ENCODE results near the gene G0S2. TPM values are rescaled to one million over a fixed set of nuclear protein-coding genes. Genes with fewer than 3 reads are reported as not detected.
"Not testable (repeated sequence)": the region's sequence is repeated elsewhere in the genome, so short reads cannot be mapped to it uniquely, and the experiment has no call there.

G0S2 gene
- polyA plus RNA-seq, 4 donors = 5.8 to 12.7 (median 9.5) TPM

DNA sequence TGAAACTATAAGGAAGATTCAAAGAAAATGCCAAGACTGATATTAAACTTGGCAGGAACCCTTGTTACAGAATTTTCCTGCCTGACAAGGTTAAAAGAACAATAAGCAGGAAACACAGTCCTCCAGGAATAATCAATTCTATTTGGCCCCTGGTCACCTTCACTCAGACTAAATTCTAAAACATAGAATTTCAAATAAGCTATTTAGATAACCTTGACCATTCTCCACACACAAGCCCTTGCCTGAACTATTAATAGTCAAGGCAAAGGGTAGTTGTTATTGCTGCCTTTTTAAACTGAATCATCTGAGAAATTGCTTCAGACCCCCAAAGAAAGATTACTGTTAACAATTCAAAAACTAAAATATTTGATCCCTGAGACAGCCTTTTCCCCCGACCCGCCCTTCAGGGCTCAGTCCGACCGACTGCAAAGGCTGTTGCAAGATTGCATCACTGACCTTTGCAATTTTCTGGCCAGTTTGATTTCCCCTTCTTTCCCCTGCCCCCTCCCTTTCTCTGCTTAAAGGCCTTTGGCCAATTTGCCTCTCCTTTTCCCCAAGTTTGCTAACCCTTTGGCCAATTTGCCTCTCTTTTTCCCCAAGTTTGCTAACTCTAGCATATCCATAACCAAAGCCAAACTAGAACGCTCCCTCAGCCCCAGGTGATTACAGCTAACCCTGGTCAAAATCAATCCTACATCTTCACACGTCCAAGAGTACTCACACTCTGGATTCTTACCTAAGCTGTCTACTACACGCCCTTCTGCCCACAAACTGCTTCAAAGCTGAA is 1.4 kb upstream of the G0S2 start:
- no peak for DNase-seq (ENCODE audit: low read depth in 4 of 4, low spot score in 3 of 4)

- peak in 1 of 4 donors; percentile 50 for DNase-seq (ENCODE audit: low read depth in 4 of 4, low spot score in 3 of 4)
These were observed 448 bp downstream of the G0S2 start for GRCh38 chr1:209675565-209676154.

DNA sequence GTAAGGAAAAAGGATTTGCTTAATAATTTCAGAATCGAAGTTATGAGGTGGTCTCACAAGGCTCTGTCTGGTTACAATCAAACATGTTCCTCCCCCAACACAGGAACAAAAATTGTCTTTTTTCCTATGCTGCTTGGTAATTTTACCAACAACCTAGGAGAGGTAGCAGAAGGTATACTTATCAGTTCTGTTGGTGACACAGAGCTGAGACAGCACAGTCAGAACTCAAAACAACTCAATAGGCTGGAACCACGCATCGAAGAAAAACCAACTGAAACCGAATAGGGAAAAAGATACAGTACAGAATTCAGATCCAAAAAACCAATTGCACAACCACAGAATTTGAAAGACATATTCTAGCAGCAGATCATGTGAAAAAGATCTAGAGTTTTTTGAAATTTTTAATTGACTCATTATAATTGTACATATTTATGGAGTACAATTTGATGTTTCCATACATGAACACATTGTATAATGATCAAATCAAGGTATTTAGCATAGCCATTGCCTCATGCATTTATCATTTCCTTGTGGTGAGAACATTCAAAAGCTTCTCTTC is 3.8 kb downstream of the G0S2 start:
- no peak for DNase-seq (ENCODE audit: low read depth in 4 of 4, low spot score in 3 of 4)

DNA sequence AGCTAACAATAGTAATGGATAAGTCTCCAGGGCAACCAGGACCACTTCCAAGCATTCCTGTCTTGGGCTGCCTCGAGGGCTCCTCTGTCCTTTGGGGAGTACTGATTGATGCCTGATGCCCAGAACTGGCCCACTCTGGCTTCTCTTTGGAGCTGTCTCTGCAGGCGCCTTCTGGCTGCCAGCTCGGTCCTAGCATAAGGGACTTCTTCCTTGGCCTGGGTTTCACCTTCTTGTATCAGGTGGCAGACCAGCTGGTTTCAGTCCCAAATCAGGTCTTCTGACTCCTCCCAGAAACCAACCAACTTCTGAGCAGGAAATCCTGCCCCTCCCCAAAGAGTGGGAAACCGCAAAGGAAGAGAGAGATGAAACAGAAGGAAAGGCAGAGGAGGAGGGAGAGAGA is 10.6 kb downstream of the G0S2 start:
- DNase-seq (ENCODE audit: low read depth in 4 of 4, low spot score in 3 of 4) = no peak

DNA sequence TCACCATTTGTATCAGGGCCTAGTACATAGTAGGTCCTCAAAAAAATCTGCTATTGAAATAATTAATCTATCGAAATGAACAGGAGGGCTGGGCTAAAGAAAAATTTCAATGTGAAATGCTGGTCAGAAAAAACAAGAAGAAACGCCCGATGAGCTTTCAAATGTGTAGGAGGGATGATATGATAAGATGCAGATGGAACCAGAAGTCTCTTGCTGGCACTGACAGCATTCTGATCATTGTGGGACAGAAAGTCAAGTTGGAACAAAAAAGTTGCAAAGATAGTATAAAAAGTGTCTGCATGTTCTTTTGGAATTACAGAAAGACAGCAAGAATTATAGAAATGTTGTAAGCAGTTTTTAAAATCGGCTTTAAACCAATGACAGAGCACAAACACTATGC is 11.1 kb downstream of the G0S2 start:
- no peak for DNase-seq (ENCODE audit: low read depth in 4 of 4, low spot score in 3 of 4)

GRCh38 chr1:209688746-209689234 is 13.6 kb downstream of the G0S2 start:
- DNase-seq (ENCODE audit: low read depth in 4 of 4, low spot score in 3 of 4) = no peak

GRCh38 chr1:209689477-209689876 is 14.3 kb downstream of the G0S2 start:
- no peak for DNase-seq (ENCODE audit: low read depth in 4 of 4, low spot score in 3 of 4)

GRCh38 chr1:209691237-209691636 is 16.0 kb downstream of the G0S2 start:
- DNase-seq (ENCODE audit: low read depth in 4 of 4, low spot score in 3 of 4) = no peak

GRCh38 chr1:209692296-209692695 is 17.1 kb downstream of the G0S2 start:
- no peak for DNase-seq (ENCODE audit: low read depth in 4 of 4, low spot score in 3 of 4)

DNA sequence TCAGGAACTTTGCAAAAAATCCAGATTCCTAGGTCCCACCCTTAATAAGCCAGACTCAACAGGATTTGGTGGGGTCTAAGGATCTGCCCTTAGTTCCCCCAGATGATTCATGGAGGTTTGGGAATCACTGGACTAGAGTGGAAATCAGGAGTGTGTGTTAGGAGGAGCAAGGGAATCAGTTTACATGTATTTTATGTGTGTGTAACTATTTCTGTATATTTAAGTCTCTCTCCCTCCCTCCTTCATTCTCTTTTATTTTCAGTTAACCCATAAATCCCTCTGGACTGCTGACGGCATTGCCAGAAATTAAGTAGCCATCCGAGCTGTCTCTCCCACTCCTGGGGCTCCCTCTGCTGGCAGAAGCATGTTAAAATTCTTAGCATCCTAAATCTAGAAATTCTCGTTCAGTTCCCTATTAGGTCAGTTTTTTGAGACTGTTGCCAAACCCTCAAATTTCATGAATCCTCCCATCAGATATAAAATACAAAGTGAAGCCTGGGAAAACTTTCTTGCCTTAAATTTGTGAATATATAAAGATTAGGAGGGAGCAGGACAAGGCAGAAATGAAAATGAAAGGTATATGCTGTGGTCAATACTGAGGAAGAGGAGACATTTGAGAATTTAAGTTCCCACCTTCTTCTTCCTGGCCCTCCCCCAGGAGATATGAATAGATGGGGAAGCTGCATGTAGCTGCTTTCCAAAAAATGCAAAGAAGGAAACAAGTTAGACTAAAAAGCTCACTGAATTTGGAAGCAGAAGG is 17.7 kb downstream of the G0S2 start:
- peak in 3 of 4 donors; percentile 46 to 74 (median 51) for DNase-seq (ENCODE audit: low read depth in 4 of 4, low spot score in 3 of 4)

- no peak for DNase-seq (ENCODE audit: low read depth in 4 of 4, low spot score in 3 of 4)
These were observed 21.5 kb downstream of the G0S2 start for GRCh38 chr1:209696673-209697072.

- DNase-seq (ENCODE audit: low read depth in 4 of 4, low spot score in 3 of 4) = no peak
These were observed 21.9 kb downstream of the G0S2 start for GRCh38 chr1:209697126-209697525.

GRCh38 chr1:209700686-209701085 is 25.5 kb downstream of the G0S2 start:
- DNase-seq (ENCODE audit: low read depth in 4 of 4, low spot score in 3 of 4) = not testable (repeated sequence)

- no peak for DNase-seq (ENCODE audit: low read depth in 4 of 4, low spot score in 3 of 4)
These were observed 27.6 kb downstream of the G0S2 start for GRCh38 chr1:209702832-209703231.

GRCh38 chr1:209703834-209704504 is 28.8 kb downstream of the G0S2 start:
- no peak for DNase-seq (ENCODE audit: low read depth in 4 of 4, low spot score in 3 of 4)

- DNase-seq (ENCODE audit: low read depth in 4 of 4, low spot score in 3 of 4) = no peak
These were observed 29.4 kb downstream of the G0S2 start, which contains the start of gene HSD11B1 for GRCh38 chr1:209704584-209704983. HSD11B1 (plus strand) TSS chr1:209704846; CDS start chr1:209704943, 97 bp downstream.

DNA sequence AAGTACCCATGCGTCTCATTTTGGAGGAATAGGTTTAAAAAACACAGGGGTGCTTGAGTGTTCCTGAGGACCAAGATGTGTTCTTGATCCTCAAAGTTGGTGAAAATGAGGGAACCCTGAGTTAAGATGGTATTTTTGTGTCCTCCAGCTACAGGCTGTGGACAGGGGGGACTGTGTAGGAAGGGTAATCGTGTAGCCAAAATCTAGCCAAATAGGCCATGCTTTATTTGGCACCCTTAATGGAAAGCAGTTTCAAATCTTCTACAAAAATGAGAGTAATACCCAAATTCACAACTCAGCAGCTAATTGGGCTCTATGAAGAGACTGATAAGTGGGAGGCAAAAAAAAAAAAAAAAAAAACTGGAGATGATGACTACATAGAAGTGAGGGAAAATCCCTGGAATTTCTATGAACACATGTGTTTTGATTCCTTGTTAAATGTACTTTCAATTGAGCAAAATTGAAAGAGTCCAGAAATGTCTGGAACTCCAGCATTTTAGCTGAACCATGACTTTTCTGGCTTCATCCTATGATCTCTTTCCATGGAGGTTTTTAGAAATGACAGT is 29.9 kb downstream of the G0S2 start:
- no peak for DNase-seq (ENCODE audit: low read depth in 4 of 4, low spot score in 3 of 4)

DNA sequence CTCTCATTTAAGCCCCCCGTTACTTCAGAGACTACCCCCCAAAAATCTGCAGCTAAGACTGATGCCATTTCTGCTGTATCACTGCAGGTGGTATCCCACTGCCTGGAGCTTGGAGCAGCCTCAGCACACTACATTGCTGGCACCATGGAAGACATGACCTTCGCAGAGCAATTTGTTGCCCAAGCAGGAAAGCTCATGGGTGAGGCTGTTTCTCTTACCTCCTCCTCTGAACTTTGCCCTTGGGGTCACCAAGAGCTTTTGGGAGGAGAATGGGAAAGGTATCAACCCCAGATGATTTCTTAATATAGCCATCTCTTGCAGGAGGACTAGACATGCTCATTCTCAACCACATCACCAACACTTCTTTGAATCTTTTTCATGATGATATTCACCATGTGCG is 31.4 kb downstream of the G0S2 start:
- DNase-seq (ENCODE audit: low read depth in 4 of 4, low spot score in 3 of 4) = no peak

DNA sequence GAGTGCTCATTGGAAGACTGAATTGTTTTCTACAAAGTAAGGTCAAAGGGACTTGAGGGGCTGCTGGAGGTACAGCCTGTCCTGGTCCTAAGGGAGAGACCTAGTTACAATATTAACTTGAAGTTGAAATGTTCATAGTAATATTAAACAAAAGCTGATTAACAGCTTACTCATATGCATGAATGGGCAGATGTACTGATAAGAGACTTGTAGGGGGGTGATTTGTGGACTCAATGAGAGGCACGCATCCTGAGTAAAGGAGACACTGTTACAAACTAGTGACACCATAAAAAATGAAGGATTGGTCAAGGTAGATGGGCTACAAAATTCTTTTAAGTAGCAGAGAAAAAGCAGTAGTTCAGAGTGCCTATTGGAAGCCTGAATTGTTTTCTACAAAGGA is 32.1 kb downstream of the G0S2 start:
- DNase-seq (ENCODE audit: low read depth in 4 of 4, low spot score in 3 of 4) = no peak

DNA sequence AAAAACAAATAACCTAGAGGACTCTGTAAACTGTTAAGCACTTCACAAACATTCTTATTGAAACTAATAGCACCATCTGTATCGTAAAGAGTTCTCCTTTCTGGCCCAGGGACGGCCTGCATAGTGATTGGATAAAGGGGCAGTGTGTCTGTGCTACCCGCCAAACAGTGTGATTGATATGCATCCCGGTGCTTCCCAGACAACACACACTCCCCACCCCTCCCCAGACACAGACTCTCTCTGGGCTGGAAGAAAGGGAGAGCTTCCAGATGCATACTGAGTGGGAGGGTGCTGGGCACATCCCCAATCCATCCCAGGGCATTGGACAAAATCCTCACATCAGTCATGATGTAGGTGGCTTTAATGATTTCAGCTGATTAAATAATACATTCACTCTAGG is 33.1 kb downstream of the G0S2 start:
- no peak for DNase-seq (ENCODE audit: low read depth in 4 of 4, low spot score in 3 of 4)

Data from left renal pelvis (tissue), 4 donors.